Amniotic epithelial cell (primary cell): ENCODE results near the gene SPTBN2.

Experiments
- DNase-seq: peaks from one replicate; pipeline ENCODE4 v3.0.0-alpha.2; 2010; ENCODE audit warnings: low read depth

SPTBN2 gene

GRCh38 chr11:66701432-66702240 lies 27.4 kb downstream of the SPTBN2 start:
- peak; percentile 57 for DNase-seq

- no peak for DNase-seq
These were observed 28.3 kb downstream of the SPTBN2 start for GRCh38 chr11:66700742-66701141.

- no peak for DNase-seq
These were observed 28.7 kb downstream of the SPTBN2 start for GRCh38 chr11:66700337-66700736.

- no peak for DNase-seq
These were observed 30.5 kb downstream of the SPTBN2 start for GRCh38 chr11:66698491-66698890.

GRCh38 chr11:66697988-66698387 lies 31.0 kb downstream of the SPTBN2 start:
- no peak for DNase-seq

GRCh38 chr11:66696146-66696545 lies 32.9 kb downstream of the SPTBN2 start:
- no peak for DNase-seq

GRCh38 chr11:66694732-66695207 lies 34.2 kb downstream of the SPTBN2 start:
- DNase-seq: peak; percentile 97

- DNase-seq: no peak
These were observed 35.0 kb downstream of the SPTBN2 start for GRCh38 chr11:66694056-66694410.

GRCh38 chr11:66693356-66694055 lies 35.5 kb downstream of the SPTBN2 start:
- DNase-seq: no peak

GRCh38 chr11:66692871-66693331 lies 36.1 kb downstream of the SPTBN2 start:
- DNase-seq: no peak

- no peak for DNase-seq
These were observed 36.6 kb downstream of the SPTBN2 start for GRCh38 chr11:66692446-66692845.

- DNase-seq: no peak
These were observed 37.6 kb downstream of the SPTBN2 start for GRCh38 chr11:66691311-66691980.

GRCh38 chr11:66689661-66690590 lies 39.1 kb downstream of the SPTBN2 start:
- DNase-seq: no peak

GRCh38 chr11:66688561-66689534 lies 40.2 kb downstream of the SPTBN2 start:
- DNase-seq: peak; percentile 29

GRCh38 chr11:66687831-66688281 lies 41.2 kb downstream of the SPTBN2 start:
- no peak for DNase-seq

GRCh38 chr11:66686801-66687750 lies 41.9 kb downstream of the SPTBN2 start:
- no peak for DNase-seq

- DNase-seq: peak; percentile 18
These were observed 42.8 kb downstream of the SPTBN2 start for GRCh38 chr11:66686100-66686785.

GRCh38 chr11:66685276-66686099 lies 43.5 kb downstream of the SPTBN2 start:
- DNase-seq: no peak
